ENCODE data around the gene GDF7.
A peak's percentile ranks its signal among the peaks of the same experiment; 100 is the strongest.

GDF7 gene

DNA sequence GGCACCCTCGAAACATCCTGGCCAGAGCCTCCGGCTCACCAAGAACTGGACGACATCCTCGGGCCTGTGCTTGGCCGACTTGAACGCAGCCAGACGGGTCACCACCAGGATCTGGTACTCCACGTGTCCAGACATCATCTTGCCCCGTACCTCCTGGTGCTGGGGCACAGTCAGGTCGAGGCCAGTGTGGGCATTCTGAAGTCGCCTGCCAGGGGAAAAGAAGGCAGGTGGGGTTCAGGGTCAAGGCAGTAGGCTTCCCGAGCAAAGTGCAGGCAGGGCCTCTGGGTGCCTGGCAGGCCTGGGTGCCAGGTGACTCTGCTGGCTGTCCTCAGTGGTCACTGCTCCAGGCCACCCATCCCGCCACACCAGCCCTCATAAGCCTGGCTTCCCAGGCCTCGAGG is 21.6 kb upstream of the GDF7 start:
- DNase-seq (ENCODE audit: low read depth in 2 of 2) = no peak

DNA sequence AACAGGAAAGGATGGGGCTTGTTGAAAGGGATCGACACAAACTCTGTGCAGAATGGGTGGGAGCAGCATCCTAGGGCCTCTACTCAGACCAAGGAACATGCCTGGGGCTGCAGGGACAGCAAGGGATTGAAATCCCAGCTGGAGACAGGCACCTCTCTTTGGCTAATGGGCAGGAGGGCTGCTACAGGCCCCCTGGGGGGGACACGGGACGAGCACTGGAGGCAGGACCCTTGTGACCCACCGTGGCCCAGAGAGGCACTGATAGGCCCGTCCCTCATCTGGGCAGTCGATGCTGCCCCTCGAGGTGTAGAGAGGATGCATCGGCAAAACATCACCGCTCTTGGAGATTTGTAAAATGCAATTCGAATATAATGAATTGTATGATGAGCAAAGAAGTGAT is 21.2 kb upstream of the GDF7 start:
- no peak for DNase-seq (ENCODE audit: low read depth in 2 of 2)

- no peak for DNase-seq (ENCODE audit: low read depth in 2 of 2)
Measured at GRCh38 chr2:20646446-20646845, 20.5 kb upstream of the GDF7 start.

DNA sequence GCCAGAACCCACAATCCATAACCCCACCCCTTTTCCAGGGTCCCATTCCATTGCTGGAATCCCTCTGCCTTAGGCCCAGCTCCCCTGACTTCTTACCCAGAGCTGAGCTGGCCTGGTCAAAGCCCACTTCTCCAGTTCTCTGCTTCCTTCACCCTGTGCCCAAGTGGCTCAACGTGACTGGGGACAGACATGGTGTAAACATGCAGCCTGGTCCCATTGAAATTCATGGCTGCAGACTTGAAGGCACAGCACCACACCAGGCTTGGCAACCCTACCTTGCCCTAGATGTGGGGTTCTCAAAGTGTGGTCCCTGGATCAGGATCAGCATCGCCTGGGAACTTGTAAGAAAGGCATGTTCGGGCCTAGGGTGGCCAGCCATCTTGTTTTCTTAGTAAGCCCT is 19.7 kb upstream of the GDF7 start:
- no peak for DNase-seq (ENCODE audit: low read depth in 2 of 2)

DNA sequence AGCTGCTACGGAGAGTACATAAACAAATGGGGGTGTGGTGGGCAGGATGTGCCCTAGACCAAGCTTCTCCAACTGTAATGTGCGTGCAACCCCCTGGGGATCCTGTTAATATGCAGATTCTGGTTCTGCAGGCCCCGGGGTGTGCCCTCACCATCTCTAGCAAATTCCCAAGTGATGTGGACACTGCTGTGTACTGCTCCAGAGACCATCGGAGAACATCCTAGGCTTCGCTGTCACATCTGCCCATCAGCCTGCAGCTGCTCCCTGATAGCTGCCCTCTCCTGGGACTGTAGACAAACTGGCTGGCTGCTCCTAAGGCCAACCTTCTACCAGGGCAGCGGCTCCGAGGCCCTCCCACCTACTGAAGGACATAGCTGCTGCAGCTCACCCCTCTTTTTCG is 19.2 kb upstream of the GDF7 start:
- no peak for DNase-seq (ENCODE audit: low read depth in 2 of 2)

DNA sequence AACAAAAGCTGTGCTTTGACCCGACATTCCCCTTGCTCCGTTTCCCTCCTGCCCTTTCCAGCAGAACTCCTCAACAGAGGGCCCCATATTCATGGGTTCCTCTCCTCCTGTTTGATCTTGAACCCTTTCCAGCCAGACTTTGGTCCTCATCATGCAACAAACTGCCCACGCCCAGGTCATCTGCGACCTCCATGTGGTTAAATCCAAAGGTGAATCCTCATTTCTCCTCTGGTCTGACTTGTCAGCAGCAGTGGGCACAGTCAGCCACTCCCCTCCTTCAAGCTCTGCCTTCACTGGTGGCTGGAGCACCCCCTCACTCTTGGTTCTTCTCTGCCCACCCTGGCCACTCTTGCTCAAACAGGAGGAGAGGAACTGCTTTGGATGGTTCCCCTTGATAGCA is 18.7 kb upstream of the GDF7 start:
- DNase-seq (ENCODE audit: low read depth in 2 of 2) = no peak

GRCh38 chr2:20648831-20649230 is 18.1 kb upstream of the GDF7 start:
- no peak for DNase-seq (ENCODE audit: low read depth in 2 of 2)

DNA sequence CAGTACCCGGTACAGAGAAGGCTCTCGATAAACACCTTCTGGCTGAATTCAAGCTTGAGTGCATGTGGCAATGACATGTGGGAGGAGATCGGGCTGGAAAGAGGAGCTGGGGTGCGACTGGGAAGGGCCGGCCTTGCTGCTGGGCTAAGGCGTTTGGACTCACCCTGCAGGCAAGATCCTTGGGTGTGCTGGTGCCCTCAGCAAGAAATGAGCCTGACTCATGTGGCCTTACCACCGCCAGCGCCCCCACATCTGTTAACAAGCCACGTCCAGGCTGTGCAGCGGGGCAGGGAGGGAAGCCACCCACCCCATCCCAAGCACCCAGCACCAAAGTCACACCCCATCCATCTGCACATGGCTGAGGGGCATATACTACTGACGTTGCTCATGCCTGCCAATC is 17.4 kb upstream of the GDF7 start:
- DNase-seq (ENCODE audit: low read depth in 2 of 2) = no peak

DNA sequence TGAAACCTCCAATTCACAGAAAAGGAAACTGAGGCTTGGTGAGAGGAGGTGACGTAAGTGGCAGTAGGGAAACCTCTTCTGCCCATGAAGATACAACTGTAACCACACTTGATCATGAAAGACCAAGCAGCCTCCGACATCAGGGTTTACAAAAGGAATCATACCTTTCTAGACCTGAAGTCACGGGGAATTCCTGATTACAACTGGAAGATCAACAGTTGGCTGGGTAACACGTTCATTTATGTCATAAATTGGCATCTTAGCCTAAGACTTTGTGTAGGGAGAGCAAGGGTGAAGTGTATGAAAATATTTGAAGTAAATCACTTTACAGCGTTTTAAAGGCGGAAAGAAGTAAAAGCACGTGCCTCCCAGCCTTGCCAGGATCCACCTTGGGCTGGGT is 17.0 kb upstream of the GDF7 start:
- DNase-seq (ENCODE audit: low read depth in 2 of 2) = no peak

DNA sequence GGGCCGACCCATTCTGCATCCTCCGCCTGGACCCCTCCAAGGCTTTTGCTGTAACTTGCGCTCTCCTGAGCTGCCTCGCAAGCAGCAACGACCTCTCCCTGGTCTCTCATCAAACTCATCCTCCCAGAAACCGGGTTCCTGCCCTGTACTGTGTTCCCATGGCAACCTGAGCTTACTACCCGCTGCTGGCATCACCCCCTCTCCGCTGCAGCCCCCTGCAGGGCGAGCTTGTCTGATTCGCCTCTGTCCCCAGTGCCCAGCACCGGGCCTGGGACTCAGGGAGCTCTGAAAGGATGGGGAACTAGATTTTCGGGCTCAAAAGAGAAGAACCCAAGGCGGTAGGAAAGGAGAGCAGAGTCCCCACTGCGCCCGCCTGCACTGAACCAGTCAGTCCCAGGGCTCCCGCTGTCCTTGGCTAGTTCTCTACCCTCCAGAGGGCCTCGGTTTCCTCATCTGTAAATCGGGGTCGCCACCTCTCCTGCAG is 16.5 kb upstream of the GDF7 start:
- DNase-seq (ENCODE audit: low read depth in 2 of 2) = no peak

- peak; percentile 75 to 81 for DNase-seq (ENCODE audit: low read depth in 2 of 2)
Measured at GRCh38 chr2:20650877-20651730, 15.8 kb upstream of the GDF7 start, which contains the start of gene HS1BP3. Gene HS1BP3, minus strand, starts transcription at chr2:20651098. Its CDS starts 35 bp downstream, at chr2:20651063.

DNA sequence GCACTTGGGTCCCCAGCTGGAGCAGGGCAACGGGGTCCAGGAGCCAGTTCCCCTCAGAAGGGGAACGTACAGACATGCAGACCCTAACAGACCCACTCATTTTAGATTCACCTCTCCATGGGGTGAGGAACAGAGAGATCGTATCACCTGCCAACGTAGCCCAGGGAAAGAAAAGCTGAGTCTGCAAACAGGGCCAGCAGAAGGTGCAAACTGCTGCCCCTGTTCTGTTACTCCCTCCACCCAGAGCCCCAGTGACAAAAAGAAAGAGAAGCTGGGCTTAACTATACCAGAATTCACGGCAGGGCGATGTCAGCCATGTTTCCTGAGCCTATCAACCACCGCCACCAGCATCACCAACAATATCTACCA is 15.2 kb upstream of the GDF7 start:
- no peak for DNase-seq (ENCODE audit: low read depth in 2 of 2)

GRCh38 chr2:20652141-20652540 is 14.8 kb upstream of the GDF7 start:
- no peak for DNase-seq (ENCODE audit: low read depth in 2 of 2)

DNA sequence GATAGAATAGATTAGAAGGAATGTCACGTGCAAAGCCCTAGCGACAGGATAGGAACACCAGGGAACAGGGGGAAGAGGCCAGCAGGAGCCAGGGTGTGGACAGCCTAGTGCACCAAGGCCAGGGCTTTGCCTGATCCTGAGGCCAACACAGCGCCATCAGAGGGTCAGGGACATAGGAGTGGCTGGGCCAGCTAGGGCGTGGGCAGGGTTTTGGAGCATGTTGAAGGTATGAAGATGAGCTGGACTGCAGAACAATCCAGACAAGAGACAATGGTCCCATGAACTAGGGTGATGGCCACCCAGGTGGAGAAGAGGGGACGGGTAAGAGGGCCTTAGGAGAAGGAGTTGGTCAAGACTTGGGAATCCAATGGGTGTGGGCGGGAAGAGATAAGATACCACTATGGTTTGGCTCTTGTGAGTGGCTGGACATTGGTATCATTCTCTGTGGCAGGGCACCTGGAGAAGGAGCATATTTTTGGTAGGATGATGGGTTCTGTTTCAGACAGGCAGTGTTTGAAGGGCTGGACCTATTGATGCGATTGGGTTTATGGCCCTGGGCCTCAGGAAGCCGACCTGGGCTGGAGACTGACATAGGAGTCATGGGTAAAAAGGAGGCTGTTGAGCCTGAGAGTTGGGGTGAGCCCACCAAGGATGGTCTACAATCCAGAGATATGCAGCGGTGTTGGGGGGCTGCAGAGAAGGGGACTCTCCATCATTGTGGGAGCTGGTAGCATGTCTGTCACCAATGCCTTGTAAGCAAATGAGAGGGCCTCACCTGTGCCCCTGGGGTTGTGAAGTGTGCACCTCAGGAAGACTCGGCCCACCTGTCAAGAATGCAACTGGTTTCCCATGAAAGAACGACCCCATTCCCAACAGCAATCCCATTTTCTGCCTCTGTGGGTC is 14.0 kb upstream of the GDF7 start:
- no peak for DNase-seq (ENCODE audit: low read depth in 2 of 2)

GRCh38 chr2:20653695-20654534 is 13.0 kb upstream of the GDF7 start:
- no peak for DNase-seq (ENCODE audit: low read depth in 2 of 2)

DNA sequence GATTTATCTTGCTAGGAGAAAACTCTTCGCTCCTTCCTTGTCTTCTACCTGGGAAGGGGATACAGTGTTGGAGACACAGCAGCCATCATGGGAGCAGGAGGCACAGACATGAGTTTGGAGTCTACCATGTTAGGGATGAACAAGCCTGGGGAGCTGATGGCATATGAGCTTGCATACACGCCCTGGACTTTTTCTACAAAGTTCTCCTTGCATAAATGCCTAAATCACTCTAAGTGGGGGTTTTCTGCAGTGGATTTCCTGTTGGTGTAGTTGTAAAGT is 12.5 kb upstream of the GDF7 start:
- DNase-seq (ENCODE audit: low read depth in 2 of 2) = no peak

DNA sequence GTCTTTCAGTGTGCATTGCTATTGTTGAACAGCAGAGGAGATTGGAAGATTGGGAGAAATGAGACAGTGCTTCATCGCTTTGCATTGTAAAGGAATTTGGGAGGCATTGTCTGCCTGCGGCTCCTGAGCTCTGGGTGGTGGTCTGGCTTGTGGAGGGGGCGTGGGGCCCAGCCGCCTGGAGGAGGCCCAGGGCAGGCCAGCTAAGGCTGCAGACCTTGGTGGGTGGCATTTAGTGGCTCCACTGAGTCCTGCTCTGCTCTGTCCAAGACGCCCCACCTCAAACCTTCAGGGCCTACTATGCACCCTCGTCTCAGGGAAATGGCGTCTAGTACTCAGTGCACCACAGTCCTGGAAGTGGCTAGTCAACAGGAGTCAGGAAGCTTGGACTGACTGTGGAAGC is 10.4 kb upstream of the GDF7 start:
- no peak for DNase-seq (ENCODE audit: low read depth in 2 of 2)

DNA sequence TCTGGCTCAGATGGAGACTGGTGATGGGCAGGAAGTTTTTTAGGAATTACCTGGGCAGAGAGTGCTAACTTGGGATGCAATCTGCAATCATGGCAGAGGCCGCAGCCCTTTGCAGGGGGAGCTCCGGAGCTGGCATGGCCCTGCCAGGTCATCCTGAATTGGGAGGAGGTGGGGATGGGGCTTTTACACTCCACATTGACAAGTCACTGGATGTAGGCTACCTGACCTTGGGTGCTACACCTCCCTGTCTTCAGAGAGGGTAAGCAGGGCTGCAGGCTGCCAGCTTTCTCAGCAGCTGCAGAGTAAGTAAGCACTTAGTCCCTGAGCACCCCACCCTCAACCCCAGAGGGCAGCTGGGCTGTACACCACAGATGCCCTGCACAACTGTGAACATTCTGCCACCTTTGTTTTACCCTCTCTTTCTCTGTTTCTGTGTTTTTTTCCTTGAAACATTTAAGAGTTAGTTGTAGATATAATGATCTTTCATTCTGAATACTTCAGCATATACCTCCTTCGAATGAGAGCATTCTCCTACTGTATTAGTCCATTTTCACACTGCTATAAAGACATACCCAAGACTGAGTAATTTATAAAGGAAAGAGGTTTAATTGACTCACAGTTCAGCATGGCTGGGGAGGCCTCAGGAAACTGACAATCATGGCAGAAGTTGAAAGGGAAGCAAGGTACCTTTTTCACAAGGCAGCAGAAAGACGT is 9.3 kb upstream of the GDF7 start:
- DNase-seq (ENCODE audit: low read depth in 2 of 2) = no peak

- DNase-seq (ENCODE audit: low read depth in 2 of 2) = no peak
Measured at GRCh38 chr2:20660506-20661420, 6.2 kb upstream of the GDF7 start.
